Ovary (tissue), 9 donors: ENCODE data around the gene KCNIP3. TPM values are rescaled to one million over a fixed set of nuclear protein-coding genes. Genes with fewer than 3 reads are reported as not detected.
A peak's percentile ranks its signal among the peaks of the same experiment; 100 is the strongest.

Source experiments
- DNase-seq, 5 donors: peaks; one replicate each; pipeline ENCODE4 v3.0.0-alpha.2; 2019 to 2020
- H3K27ac ChIP-seq, 2 donors: fragments of 200-600 bp; one replicate each; pipeline versions ENCODE4 v1.5.1 to v1.8.0; 2019 to 2022
- H3K27me3 ChIP-seq: fragments of 200-600 bp; one replicate; pipeline ENCODE4 v1.8.0; 2022
- H3K36me3 ChIP-seq: fragments of 200-600 bp; sonication (generic); one replicate; pipeline ENCODE4 v1.5.1; 2019
- H3K4me1 ChIP-seq: one replicate; pipeline ENCODE4 v1.8.1; 2013; ENCODE audit warnings: mild to moderate bottlenecking, moderate library complexity; ENCODE audit not compliant: insufficient read depth
- H3K4me3 ChIP-seq: fragments of 200-600 bp; sonication (generic); one replicate; pipeline ENCODE4 v1.5.1; 2017
- H3K9me3 ChIP-seq, 2 donors: fragments of 200-600 bp in 1 of 2; sonication (generic) in 1 of 2; one replicate each; pipeline versions ENCODE4 v1.5.1 to v1.8.1; 2013 to 2019; ENCODE audit warnings: mild to moderate bottlenecking in 1 of 2, moderate library complexity in 1 of 2
- CTCF ChIP-seq, 3 donors: fragments of 450-650 bp in 2 of 3; fragments of 200-600 bp in 1 of 3; IDR thresholded peaks; one replicate each; pipeline versions ENCODE4 v1.5.1 to v1.8.0; 2016 to 2022; ENCODE audit warnings: antibody characterized with exemption in 3 of 3, mild to moderate bottlenecking in 1 of 3
- EP300 ChIP-seq: sonication (generic); formaldehyde crosslinking; IDR thresholded peaks from one replicate; pipeline ENCODE4 v1.6.1; 2017; ENCODE audit warnings: antibody characterized with exemption
- POLR2A ChIP-seq: fragments of 450-650 bp; IDR thresholded peaks from one replicate; pipeline ENCODE4 v1.6.1; 2017; ENCODE audit warnings: antibody characterized with exemption, mild to moderate bottlenecking, moderate library complexity
- WGBS, 3 donors: extraction: QIAGEN DNeasy Blood & Tissue Kit in 1 of 3; methylation state at CpG; one replicate each; pipeline versions ENCODE4 v1.1.5 to v1.1.7; 2013 to 2017; 5-methylcytosine and 5-hydroxymethylcytosine counted together
- intact Hi-C, 4 donors: fragments of 100-400 bp; cut with DNase I; formaldehyde crosslinking; loops; one replicate each; pipeline versions ENCODE4 v1.11.0 to v1.15.1; 2022 to 2023
- polyA plus RNA-seq, 2 donors: library from polyadenylated mRNA; stranded (reverse); fragments of 200-250 nt in 1 of 2; fragments of 350-450 nt in 1 of 2; fragmentation: Illumina TruSeq in 1 of 2; extraction: RNeasy Lipid Tissue Mini Kit (QIAGEN cat#74804) in 1 of 2; gene quantifications; one replicate each; pipeline ENCODE4 v1.2.3, GENCODE V29; 2013 to 2014
- total RNA-seq, 7 donors: library from RNA; depleted of rRNA in 2 of 7; stranded (reverse); fragments of >200 nt in 2 of 7; fragmentation: NEBNext Ultra II Directional in 3 of 7; extraction: Animal tissue kit (Norgen Biotek cat#: 25700) in 3 of 7; gene quantifications; one replicate each; pipeline versions ENCODE4 v1.1.0 to v1.2.4, GENCODE V29; 2016 to 2023
- donor health status: DM: no; HTN: no; CAD: no; lungs with moderate emphysema.
- donor health status: DM: no; HTN: no; CAD: no.
- donor health status: Bipolar disorder and iron deficiency.
- donor health status: DM: yes; HTN: yes; CAD: no.
- donor health status: DM: no; HTN: no; CAD: no.
- donor health status: DM: yes; HTN: yes; CAD: no.

Gene KCNIP3
- total and polyA plus RNA-seq, 9 donors = 2.2 to 26.0 (median 11.7) TPM

GRCh38 chr2:95347681-95348608 is 50.8 kb downstream of the KCNIP3 start:
- TF ChIP-seq EP300 (no peak), POLR2A (no peak), CTCF (IDR thresholded peaks at IDR 0.05) (no peak)
- Histone ChIP-seq H3K36me3 (no peaks in the 10 kb centered on the region), H3K4me1 (peaks cover 8% of the 10 kb centered on the region), H3K27me3 (no peaks in the 10 kb centered on the region), H3K27ac (peak overlapping the region in 1 of 2 donors; percentile 78), H3K9me3 (no peaks in the 10 kb centered on the region), H3K4me3 (no peak overlapping the region)
- 76 to 80% (median 78%) methylated on average over 21 to 22 of the region's 22 CpGs for WGBS, 3 donors
- peak in 2 of 5 donors; percentile 20 to 41 for DNase-seq
- intact Hi-C loops = loop anchor here in 3 of 4 donors (5.0 kb wide), 2 partner anchors 44 to 379 kb away; no protein-coding TSS in a partner anchor

GRCh38 chr2:95348609-95349567 is 51.7 kb downstream of the KCNIP3 start:
- H3K4me3 ChIP-seq = no peak overlapping the region
- no peaks in the 10 kb centered on the region for H3K9me3 ChIP-seq
- H3K27me3 ChIP-seq = no peaks in the 10 kb centered on the region
- H3K27ac ChIP-seq = peak overlapping the region in 1 of 2 donors; percentile 23
- intact Hi-C loops = loop anchor here in 3 of 4 donors (5.0 kb wide), 2 partner anchors 43 to 378 kb away; no protein-coding TSS in a partner anchor
- no peaks in the 10 kb centered on the region for H3K36me3 ChIP-seq
- 36 to 40% (median 36%) methylated on average over 12 of the region's 12 CpGs for WGBS, 3 donors
- H3K4me1 ChIP-seq = peaks cover 8% of the 10 kb centered on the region
- no peak for TF ChIP-seq EP300
- TF ChIP-seq POLR2A = no peak
- no peak for TF ChIP-seq CTCF (IDR thresholded peaks at IDR 0.05)
- peak in 3 of 5 donors; percentile 36 to 65 (median 38) for DNase-seq

GRCh38 chr2:95349568-95350322 is 52.6 kb downstream of the KCNIP3 start:
- Histone ChIP-seq H3K4me3 (no peak overlapping the region), H3K27ac (no peak overlapping the region), H3K36me3 (no peaks in the 10 kb centered on the region), H3K9me3 (no peaks in the 10 kb centered on the region), H3K4me1 (peaks cover 8% of the 10 kb centered on the region), H3K27me3 (no peaks in the 10 kb centered on the region)
- DNase-seq = peak in 2 of 5 donors; percentile 9 to 36
- WGBS, 3 donors = 83 to 87% (median 86%) methylated on average over 11 to 12 of the region's 12 CpGs
- intact Hi-C loops = loop anchor here in 3 of 4 donors (5.0 kb wide), 2 partner anchors 43 to 378 kb away; no protein-coding TSS in a partner anchor
- no peak for TF ChIP-seq POLR2A
- no peak for TF ChIP-seq EP300

GRCh38 chr2:95350368-95350767 is 53.2 kb downstream of the KCNIP3 start:
- TF ChIP-seq POLR2A (no peak), CTCF (IDR thresholded peaks at IDR 0.05) (no peak), EP300 (no peak)
- intact Hi-C loops = no loop called here

More at GRCh38 chr2:95350368-95350767, 53.2 kb downstream of the KCNIP3 start:
- 76 to 82% (median 81%) methylated on average over 7 of the region's 7 CpGs for WGBS, 3 donors
- Histone ChIP-seq H3K36me3 (no peaks in the 10 kb centered on the region), H3K27me3 (no peaks in the 10 kb centered on the region), H3K4me1 (peaks cover 8% of the 10 kb centered on the region), H3K4me3 (no peak overlapping the region), H3K27ac (no peak overlapping the region), H3K9me3 (no peaks in the 10 kb centered on the region)
- DNase-seq = peak in 1 of 5 donors; percentile 23
